Stimulated activated CD4-positive, alpha-beta T cell treated with anti-CD3 and anti-CD28 coated beads, Interleukin-4, amount 100 ng/mL, for 4 hours (primary cell): ENCODE results near the gene SAT2.

Experiments
- DNase-seq, 2 experiments: peaks; one replicate each; pipeline ENCODE4 v3.0.0-alpha.2; 2020

SAT2 gene

DNA sequence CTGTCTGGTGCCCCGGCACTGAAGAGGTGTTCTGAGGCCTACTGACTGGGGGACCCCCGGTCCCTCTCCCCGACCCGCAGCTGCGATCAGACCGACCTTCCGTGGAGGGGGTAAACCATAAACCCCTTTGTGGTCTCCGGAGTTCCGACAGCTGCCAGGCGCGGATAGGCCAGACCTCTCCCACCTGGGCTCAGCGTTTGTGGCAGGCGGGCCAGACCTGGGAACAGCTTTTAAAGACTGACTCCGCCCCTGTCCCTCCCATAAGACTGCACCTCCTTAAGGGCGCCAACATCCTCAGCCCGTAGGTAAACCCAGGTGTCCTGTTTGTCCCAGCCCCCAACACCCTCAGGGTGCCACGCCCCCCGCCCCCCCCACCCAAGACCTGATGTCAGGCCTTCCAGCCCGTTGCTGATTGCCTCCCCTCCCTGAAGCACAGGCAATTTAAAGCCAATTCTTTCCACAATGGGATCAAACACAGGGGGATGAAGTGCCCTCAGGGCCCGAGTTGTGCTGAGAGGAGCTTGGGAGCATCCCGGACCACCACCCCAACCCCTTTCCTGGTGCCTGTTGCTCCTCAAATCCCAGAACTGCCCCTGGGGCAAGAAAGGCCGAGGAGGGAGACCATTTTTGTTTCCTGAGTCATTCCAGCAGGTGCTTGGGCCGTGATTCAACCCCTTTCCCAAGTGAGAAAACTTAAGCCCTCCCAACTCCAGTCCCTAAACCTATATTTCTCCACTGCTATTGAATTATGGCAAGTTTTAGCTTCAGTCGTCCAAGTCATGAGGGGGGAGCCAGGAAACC, 37.5 kb downstream of the SAT2 start, which contains the start of gene SOX15:
TSS of gene SOX15 (minus strand) at position 204 of the 801 bp plus-strand sequence. CDS start 418 bp downstream, outside the sequence.
- no peak for DNase-seq

DNA sequence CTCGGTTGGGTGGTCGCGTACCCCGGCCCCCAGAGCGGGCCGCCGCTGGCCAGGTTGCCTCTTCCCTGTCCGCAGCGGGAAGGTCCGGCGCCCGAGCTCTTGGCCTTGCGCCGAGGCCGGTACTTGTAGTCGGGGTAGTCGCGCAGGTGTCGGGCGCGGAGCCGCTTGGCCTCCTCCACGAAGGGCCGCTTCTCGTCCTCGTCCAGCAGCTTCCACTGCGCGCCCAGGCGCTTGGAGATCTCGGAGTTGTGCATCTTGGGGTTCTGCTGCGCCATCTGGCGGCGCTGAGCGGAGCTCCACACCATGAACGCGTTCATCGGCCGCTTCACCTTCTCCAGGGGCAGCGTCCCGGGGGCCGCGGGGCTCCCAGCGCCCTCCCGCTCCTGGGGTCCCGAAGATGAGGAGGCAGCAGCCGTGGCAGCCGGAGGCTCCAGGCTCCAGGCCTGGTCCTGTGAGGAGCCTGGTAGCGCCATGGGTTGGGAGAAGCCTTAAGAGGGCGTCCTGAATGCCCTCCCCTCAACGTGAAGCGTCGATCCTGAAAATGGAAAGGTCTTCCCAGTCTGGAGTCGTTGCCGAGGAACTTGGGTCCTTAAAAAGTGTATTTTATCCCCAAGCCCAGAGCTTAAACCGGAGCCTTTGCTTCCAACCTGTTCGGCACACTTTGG, 38.3 kb downstream of the SAT2 start:
- DNase-seq = peak; percentile 53 to 62

DNA sequence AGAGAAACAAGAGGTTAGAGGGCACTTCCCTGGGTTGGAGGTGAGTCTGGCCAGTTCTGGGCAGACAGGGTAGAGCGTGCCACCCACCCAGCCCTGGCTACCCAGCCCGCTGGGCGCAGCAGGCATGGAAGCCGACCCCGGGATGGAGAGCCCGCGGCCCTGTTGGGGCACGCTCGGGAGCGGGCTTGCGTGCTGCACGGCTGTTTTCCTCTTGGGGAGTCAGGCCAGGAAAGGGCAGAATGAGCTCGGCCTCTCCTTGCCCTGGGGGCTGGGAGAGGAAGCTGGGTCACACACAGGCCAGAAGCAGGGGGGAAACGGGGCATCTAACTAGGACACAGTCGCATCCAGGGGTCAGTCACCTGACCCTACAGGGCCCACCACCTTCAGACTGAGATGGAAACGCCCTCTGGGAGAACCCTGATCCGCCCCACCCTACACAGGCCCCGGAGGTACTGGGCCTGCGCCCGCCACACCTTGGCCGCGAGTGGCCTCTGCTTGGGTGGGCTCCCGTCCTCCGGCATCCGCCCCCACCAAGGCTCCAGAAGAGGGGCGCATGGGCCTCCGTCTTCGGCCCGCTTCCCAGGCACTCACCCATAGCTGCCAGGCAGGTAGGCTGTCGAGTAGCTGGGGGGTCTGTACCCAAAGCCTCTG, 38.9 kb downstream of the SAT2 start:
- DNase-seq = no peak

DNA sequence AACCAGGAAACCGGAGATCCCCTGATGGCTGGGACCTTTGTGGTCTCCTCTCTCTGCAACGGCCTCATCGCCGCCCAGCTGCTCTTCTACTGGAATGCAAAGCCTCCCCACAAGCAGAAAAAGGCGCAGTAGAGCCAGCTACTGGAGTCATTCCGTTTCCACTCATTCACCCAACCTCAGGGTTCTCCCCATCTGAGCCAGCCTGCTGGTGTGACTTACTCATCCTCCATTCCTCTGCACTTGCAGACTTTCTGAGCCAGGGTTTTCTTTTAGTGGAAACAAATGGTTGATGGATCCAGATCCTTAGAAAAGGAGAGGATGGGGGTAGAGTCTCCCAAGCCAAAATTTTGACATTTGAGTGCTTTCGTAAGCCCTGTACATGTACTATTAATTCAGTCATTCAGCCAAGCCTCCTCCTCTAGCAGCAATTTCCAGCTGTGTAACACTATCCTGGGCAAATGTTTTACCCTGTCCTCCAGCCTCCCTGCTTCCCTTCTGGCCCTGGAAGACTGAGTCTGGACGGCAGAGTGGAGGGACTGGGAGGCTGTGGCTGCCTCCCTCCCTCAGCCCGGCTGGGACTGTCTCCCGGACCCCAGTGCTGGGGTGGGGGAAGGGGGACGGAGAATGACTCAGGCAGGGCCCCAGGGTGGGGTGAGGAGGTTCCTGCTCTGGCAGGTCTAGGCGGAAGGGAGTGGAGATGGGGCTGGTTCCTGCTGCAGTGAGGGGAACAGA, 40.0 kb downstream of the SAT2 start:
- DNase-seq = no peak

DNA sequence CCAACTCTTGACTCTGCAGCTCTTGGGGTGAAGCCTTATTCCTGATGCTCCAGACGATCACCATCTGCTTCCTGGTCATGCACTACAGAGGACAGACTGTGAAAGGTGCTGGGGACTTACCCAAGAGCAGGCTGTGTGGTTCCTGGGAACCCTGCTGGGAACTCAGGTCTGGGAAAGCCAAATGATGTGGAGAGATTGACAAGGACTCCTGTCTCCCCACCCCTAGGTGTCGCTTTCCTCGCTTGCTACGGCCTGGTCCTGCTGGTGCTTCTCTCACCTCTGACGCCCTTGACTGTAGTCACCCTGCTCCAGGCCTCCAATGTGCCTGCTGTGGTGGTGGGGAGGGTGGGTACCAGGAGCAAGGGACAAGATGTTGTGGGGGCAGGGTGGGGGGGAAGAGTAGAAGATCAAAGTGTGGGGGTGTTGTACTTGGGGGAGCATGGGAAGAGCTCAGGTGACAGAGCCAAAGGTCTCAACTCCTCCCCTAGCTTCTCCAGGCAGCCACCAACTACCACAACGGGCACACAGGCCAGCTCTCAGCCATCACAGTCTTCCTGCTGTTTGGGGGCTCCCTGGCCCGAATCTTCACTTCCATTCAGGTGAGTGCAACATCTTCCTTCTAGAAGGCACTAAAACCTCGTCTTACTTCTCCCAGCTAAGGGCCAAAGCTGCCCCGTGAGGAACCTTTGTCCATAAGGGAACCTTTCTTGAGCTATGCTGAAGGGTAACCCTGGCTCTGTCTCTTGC, 40.8 kb downstream of the SAT2 start:
- no peak for DNase-seq

DNA sequence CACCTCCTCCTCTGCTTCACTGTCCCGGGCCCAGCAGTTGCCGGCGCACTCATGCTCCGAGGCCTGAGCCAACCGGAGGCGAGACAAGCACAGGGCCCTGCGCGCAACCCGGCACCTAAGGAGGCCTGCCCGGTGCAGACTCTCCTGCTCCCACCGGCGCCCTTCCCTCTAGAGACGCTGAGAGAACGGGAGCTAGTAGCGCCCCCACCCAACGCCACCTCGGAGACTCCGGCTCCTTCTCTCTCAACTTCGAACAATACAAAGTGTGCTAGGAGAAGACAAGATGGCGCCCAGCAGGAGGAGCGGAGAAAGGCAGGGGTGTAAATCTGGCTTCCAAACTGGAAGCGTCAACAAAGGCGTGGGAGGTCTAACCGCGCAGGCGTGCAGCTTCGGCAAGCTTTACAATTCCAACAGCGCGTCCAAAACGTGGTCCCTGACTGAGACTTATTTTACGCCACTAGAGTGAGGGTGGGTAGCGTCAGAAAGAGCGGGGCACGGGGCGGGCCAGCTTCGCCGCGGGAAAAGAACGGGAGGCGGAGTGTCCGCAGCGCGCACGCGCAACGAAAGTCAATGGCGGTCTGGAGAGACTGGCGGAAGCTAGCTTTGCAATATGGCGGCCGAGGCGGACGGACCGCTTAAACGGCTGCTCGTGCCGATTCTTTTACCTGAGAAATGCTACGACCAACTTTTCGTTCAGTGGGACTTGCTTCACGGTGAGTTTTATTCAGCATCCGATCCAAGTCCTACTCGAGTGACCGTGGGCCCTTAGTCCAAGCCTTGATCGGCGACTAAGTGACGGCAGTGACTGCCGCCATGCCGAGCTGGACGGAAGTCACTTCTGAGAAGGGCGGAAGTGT, 44.1 kb downstream of the SAT2 start, which contains the start of gene MPDU1:
TSS of gene MPDU1 (plus strand) at position 600 of the 857 bp plus-strand sequence. CDS start at position 611, 11 bp downstream.
- peak; percentile 91 to 94 for DNase-seq

DNA sequence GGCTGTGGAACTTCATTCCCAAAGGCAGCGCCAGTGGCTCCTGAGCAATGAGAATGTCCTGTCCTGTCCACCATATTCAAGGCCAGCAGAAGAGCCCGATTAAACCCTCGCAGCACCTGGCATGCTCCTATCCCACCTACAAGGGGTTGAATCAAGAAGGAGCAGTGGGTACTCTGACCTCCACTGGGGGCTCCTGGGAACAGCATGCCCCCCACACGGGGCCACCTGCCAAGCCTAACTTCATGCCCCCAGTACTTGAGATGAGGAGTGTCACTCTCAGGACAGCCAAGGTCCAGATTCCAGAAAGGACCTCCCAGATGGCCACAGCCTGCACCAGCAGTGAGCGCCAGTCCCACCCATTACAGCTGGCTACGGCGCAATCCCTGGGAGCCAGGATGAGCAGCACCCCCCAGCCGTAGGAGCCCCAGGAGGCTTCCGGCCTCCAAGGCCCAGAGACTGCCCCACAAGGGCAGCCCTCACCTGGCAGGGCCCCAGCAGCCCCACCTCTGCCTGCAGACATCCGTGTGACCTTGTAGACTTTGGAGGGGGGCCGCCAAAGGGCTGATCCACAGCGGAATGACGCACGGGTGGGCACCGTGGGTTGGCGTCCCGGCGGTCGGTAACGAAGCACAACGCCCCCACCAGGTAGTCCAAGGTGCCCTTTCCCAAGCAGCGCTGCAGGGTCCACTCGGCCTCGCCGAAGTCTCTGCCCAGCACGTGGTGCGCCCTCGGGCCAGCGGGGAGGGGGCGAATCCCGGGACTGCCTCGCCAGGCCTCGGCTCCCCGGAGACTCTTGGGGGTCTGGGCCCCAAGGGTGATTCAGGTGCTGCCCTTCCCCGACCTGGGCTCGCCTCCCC, 45.0 kb downstream of the SAT2 start:
- no peak for DNase-seq

DNA sequence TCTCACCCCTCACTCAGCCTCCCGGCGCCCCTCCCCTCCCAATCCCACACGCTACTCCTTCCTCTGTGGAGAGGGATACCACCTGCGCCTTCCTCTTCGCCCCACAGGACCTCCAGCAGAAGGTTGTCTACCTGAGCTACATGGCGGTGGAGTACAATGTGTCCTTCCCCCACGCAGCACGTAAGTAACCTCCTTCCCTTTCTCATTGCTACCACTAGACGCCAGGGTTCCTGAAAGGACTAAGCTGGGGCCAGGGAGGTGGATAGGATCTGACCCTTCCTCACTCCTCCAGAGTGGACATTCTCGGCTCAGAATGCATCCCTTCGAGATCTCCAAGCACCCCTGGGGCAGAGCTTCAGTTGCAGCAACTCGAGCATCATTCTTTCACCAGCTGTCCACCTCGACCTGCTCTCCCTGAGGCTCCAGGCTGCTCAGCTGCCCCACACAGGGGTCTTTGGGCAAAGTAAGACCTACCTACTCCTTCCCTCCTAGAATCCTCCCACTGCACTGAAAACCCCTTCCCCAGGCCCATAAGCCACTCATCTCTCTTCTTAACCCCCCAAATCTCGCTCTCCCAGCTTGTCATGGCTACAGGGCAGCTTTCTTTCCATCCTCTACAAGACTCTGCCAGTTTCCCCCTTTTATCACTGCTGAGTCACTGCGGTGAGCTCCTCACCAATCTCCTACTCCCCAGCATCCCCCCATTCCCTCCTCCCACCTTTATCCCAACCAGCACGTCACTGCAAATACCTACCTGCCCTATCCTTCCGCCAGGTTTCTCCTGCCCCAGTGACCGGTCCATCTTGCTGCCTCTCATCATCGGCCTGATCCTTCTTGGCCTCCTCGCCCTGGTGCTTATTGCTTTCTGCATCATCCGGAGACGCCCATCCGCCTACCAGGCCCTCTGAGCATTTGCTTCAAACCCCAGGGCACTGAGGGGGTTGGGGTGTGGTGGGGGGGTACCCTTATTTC, 46.7 kb downstream of the SAT2 start:
- DNase-seq = no peak

DNA sequence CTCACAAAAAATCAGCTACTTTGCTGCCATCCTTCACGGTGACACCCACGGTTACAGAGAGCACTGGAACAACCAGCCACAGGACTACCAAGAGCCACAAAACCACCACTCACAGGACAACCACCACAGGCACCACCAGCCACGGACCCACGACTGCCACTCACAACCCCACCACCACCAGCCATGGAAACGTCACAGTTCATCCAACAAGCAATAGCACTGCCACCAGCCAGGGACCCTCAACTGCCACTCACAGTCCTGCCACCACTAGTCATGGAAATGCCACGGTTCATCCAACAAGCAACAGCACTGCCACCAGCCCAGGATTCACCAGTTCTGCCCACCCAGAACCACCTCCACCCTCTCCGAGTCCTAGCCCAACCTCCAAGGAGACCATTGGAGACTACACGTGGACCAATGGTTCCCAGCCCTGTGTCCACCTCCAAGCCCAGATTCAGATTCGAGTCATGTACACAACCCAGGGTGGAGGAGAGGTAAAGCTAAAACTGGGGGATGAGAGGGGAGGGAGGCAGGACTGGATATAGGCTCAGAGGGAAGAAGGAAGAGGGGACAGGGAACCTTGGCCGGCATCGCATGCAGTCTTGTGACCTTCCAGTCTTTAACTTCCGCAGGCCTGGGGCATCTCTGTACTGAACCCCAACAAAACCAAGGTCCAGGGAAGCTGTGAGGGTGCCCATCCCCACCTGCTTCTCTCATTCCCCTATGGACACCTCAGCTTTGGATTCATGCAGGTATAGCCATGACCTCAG, 47.6 kb downstream of the SAT2 start:
- DNase-seq = peak in 1 of 2 experiments; percentile 34

DNA sequence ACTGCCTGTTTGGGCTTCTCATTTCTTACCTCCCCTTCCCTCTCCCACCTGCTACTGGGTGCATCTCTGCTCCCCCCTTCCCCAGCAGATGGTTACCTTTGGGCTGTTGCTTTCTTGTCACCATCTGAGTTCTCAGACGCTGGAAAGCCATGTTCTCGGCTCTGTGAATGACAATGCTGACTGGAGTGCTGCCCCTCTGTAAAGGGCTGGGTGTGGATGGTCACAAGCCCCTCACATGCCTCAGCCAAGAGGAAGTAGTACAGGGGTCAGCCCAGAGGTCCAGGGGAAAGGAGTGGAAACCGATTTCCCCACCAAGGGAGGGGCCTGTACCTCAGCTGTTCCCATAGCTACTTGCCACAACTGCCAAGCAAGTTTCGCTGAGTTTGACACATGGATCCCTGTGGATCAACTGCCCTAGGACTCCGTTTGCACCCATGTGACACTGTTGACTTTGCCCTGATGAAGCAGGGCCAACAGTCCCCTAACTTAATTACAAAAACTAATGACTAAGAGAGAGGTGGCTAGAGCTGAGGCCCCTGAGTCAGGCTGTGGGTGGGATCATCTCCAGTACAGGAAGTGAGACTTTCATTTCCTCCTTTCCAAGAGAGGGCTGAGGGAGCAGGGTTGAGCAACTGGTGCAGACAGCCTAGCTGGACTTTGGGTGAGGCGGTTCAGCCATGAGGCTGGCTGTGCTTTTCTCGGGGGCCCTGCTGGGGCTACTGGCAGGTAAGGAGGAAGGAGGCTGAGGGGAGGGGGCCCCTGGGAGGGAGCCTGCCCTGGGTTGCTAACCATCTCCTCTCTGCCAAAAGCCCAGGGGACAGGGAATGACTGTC, 48.4 kb downstream of the SAT2 start, which contains the start of gene CD68:
TSS of gene CD68 (plus strand) at position 638 of the 833 bp plus-strand sequence. CDS start at position 678, 40 bp downstream.
- peak; percentile 64 to 80 for DNase-seq

DNA sequence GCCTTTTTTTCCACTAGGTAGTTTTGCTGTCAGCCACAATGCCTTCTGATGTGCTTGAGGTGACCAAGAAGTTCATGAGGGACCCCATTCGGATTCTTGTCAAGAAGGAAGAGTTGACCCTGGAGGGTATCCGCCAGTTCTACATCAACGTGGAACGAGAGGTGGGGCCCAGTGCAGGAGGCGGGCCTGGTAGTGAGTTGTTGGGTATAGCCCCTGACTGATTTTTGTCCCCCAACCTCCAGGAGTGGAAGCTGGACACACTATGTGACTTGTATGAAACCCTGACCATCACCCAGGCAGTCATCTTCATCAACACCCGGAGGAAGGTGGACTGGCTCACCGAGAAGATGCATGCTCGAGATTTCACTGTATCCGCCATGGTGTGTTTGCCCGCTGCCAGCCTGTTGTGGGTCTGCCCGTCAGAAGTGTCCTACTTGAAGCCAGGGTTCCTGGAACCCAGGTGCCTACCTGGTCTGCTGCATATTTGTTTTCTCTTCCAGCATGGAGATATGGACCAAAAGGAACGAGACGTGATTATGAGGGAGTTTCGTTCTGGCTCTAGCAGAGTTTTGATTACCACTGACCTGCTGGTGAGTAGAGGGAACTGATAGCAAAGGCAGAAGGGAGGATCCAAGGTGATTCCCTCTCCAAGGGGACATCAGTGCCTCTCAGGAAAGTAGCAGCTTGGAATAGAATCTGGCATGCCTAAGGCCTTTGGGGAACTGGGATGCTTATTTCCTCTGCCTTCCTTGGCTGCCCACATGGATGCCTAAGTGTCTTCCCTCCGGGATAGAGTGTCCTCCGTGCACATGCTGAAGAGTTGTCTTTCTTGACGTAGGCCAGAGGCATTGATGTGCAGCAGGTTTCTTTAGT, 50.1 kb downstream of the SAT2 start:
- DNase-seq = no peak

DNA sequence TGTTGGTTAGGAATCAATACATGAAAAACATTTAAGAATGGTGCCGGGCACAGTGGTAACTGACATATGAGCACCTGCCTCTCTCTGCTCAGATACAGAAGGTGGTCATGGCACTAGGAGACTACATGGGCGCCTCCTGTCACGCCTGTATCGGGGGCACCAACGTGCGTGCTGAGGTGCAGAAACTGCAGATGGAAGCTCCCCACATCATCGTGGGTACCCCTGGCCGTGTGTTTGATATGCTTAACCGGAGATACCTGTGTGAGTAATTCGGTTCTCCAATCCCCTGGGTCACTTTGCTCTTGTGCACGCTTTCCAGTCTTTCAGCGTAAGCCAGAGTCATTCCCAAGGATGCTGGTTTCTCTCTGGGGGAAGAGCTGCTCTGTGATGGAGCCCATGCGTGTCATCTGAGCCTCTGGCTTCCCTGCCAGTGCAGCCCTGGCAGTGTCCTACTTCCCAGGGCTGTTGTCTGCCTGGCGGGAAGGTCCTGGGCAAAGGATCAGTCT, 51.1 kb downstream of the SAT2 start:
- no peak for DNase-seq
